Activated T-cell treated with anti-CD3 and anti-CD28 coated beads, Interleukin-2, amount 50 U/mL, for 4 hours (primary cell): ENCODE results near the gene LRRC4C. TPM values are rescaled to one million over a fixed set of nuclear protein-coding genes. Genes with fewer than 3 reads are reported as not detected.
"Not testable (repeated sequence)": the region's sequence is repeated elsewhere in the genome, so short reads cannot be mapped to it uniquely, and the experiment has no call there.

ENCODE experiments used
- ATAC-seq, 2 donors: fragments of 200-7000 bp; cut with Tn5 transposase; one replicate each; pipeline ENCODE4 v1.10.0; 2021
- DNase-seq: peaks from one replicate; pipeline ENCODE4 v3.0.0-alpha.2; 2020
- H3K27me3 Mint-ChIP-seq: one replicate; pipeline ENCODE4 v1.8.0; 2021; ENCODE audit warnings: low read depth, mixed read lengths
- H3K36me3 Mint-ChIP-seq: one replicate; pipeline ENCODE4 v1.8.0; 2022; ENCODE audit warnings: mixed read lengths; ENCODE audit not compliant: insufficient read depth
- H3K4me1 Mint-ChIP-seq: one replicate; pipeline ENCODE4 v1.8.0; 2021; ENCODE audit warnings: low read depth, mixed read lengths
- H3K4me3 Mint-ChIP-seq: one replicate; pipeline ENCODE4 v1.8.0; 2021; ENCODE audit warnings: mild to moderate bottlenecking, moderate library complexity, mixed read lengths
- H3K9me3 Mint-ChIP-seq: one replicate; pipeline ENCODE4 v1.8.0; 2021; ENCODE audit warnings: mixed read lengths
- total RNA-seq, 3 donors: library from RNA; stranded (reverse); gene quantifications; one replicate each; pipeline ENCODE4 v1.2.1, GENCODE V29; 2021

Gene LRRC4C
- total RNA-seq, 3 donors from 2014 or later = not detected

- Mint-ChIP-seq H3K36me3 (no peaks in the 10 kb centered on the region), H3K9me3 (peaks cover 12% of the 10 kb centered on the region), H3K27me3 (no peaks in the 10 kb centered on the region), H3K4me1 (no peaks in the 10 kb centered on the region), H3K4me3 (no peak overlapping the region)
- DNase-seq (no peak), ATAC-seq (no peak)
Observed at GRCh38 chr11:40183073-40184064, 1276.1 kb downstream of the LRRC4C start.

GRCh38 chr11:40179541-40179940, 1279.9 kb downstream of the LRRC4C start:
- H3K27me3 Mint-ChIP-seq = no peaks in the 10 kb centered on the region
- no peak for ATAC-seq
- no peak for DNase-seq
- no peaks in the 10 kb centered on the region for H3K4me1 Mint-ChIP-seq
- no peak overlapping the region for H3K4me3 Mint-ChIP-seq
- H3K9me3 Mint-ChIP-seq = peaks cover 21% of the 10 kb centered on the region
- H3K36me3 Mint-ChIP-seq = no peaks in the 10 kb centered on the region

GRCh38 chr11:40178470-40178869, 1281.0 kb downstream of the LRRC4C start:
- ATAC-seq = no peak
- Mint-ChIP-seq H3K9me3 (peaks cover 20% of the 10 kb centered on the region), H3K4me3 (no peak overlapping the region), H3K36me3 (no peaks in the 10 kb centered on the region), H3K27me3 (no peaks in the 10 kb centered on the region), H3K4me1 (no peaks in the 10 kb centered on the region)
- DNase-seq = no peak

DNA sequence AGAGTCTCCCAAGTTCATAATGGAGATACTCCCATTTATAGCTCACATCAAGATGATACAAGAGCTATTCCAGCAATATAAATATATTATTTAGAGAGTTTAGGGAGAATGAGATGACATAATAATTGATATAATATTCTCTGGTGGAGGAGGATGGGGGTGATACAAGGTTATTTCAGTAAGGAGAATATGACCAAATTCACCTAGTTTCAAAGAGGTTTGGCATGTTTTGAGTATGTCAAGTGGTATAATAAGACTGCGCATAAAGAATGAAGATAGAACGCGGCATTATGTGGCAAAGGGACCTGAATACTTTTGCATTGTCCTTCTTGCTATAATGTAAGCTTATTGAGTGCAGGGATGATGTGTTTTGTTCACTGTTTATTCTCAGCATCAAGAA, 1283.5 kb downstream of the LRRC4C start:
- DNase-seq (no peak), ATAC-seq (no peak)
- Mint-ChIP-seq H3K4me3 (no peak overlapping the region), H3K36me3 (no peaks in the 10 kb centered on the region), H3K9me3 (peaks cover 26% of the 10 kb centered on the region), H3K27me3 (no peaks in the 10 kb centered on the region), H3K4me1 (no peaks in the 10 kb centered on the region)

DNA sequence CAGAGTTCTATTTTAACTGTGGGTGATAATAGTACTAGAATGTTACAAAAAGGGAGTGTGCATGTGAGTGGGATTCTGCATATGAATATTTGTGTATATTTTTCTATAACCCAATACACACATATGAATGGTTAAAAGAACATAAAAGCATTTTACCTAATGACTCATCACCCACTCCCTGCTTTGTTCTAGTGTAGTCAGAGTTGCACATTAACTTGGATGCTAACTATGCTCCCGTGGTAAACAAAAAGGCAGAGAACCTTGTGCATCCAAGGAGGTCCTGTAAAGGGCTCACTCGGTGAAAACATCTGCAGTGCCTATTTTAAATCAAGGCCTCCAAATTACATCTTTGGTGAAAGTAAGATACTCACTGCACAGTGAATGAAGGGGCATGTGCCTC, 1289.4 kb downstream of the LRRC4C start:
- DNase-seq (no peak), ATAC-seq (no peak)
- H3K36me3 Mint-ChIP-seq = no peaks in the 10 kb centered on the region
- no peaks in the 10 kb centered on the region for H3K27me3 Mint-ChIP-seq
- H3K4me3 Mint-ChIP-seq = no peak overlapping the region
- no peaks in the 10 kb centered on the region for H3K4me1 Mint-ChIP-seq
- peaks cover 14% of the 10 kb centered on the region for H3K9me3 Mint-ChIP-seq

DNA sequence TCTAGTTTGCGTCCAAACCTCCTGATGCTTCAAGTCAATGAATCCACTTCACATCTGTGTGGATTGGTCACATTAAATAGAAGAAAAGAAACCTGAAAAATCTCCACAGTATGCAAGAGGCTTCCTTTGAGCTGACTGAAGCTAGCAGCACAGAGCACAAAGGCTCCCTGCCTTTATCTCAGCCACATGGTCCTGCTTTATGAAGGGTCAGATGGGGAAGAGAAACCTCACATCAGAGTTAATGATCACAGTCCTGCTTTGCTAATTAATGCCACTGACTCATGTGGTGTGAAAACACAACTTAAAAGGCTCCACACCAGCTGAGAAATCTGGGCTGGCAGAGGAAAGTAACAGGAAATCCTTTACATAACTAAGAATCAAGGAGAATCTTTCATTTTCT, 1291.0 kb downstream of the LRRC4C start:
- Mint-ChIP-seq H3K4me1 (no peaks in the 10 kb centered on the region), H3K27me3 (no peaks in the 10 kb centered on the region), H3K4me3 (no peak overlapping the region), H3K9me3 (peaks cover 13% of the 10 kb centered on the region), H3K36me3 (no peaks in the 10 kb centered on the region)
- ATAC-seq (no peak), DNase-seq (no peak)

DNA sequence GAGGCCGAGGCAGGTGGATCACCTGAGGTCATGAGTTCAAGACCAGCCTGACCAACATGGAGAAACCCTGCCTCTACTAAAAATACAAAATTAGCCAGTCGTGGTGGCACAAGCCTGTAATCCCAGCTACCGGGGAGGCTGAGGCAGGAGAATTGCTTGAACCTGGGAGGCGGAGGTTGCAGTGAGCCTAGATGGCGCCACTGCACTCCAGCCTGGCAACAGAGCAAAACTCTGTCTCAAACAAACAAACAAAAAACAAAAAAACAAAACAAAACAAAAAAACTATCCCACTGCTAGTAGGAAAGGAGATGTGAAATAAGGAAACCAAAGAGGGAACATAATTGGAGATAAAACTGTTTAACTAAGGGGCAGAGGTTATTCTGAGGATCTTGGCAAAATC, 1291.6 kb downstream of the LRRC4C start:
- DNase-seq, H3K4me3 Mint-ChIP-seq: not testable (repeated sequence)

DNA sequence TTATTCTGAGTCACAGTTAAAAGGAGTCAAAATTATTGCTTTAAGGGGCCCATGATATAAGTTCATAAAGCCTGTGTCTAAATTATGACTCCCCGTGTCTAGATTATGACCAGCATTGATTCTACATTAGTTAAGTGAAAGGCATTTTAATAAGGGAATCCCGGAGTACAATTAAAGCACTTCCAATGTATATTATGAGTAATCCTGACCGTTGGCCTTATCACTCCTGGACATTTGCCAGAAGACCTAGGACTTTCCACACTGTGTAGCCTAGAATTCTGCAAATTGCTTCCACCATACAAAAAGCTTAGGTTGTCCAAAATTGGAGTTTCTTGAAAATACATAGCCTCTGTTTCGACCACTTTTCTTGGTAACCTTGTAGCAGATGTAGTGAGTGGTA, 1292.6 kb downstream of the LRRC4C start:
- DNase-seq (no peak), ATAC-seq (no peak)
- Mint-ChIP-seq H3K4me1 (no peaks in the 10 kb centered on the region), H3K36me3 (no peaks in the 10 kb centered on the region), H3K4me3 (no peak overlapping the region), H3K27me3 (no peaks in the 10 kb centered on the region), H3K9me3 (peaks cover 10% of the 10 kb centered on the region)

More for the DNA sequence above, 1291.6 kb downstream of the LRRC4C start:
- not testable (repeated sequence) for H3K36me3 Mint-ChIP-seq, H3K27me3 Mint-ChIP-seq, ATAC-seq, H3K4me1 Mint-ChIP-seq
- H3K9me3 Mint-ChIP-seq = peaks cover 13% of the 10 kb centered on the region

DNA sequence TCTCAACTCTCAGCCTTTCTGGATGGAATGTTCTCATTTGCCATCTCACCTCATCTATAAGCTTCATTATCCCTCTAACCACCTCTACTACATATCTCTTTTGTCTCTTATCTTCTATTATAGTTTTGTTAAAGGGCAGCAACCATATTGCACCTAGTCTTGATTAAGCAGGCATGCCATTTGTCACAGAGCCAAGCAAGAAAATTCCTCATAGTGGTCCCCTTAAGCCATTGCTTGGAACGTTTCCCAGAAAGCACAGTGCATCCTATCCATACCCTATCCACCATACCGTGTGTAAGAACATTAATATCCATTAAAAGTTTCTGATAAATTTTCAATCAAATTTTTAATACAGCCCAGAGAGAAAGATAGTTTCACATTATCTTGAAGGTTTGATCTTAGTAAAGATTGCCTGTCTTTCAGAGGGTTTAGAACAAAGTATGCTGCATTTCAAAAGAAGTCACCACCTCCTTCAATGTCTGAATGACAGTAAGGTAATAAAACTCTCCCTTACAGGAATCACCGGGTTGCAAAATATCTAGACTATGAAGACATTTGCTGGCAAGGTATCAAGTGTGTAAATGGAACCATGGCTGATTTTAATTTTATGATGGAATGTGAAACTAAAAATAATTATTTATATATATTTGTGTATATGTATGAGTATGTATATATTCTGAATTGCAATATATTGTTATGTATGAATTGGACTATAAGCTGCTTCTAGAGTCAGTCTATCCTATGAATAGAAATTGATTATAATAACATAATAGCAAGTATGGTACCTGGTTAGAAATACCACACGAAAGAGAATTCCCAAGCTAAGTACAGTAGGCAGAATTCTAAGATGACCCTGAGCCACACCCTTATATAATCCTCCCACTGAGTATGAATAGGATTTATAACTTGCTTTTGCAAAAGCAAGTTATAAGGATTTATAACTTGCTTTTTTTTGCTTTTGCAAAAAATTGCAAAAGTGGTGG, 1296.3 kb downstream of the LRRC4C start:
- H3K4me1 Mint-ChIP-seq = no peaks in the 10 kb centered on the region
- H3K4me3 Mint-ChIP-seq = no peak overlapping the region
- DNase-seq = no peak
- H3K27me3 Mint-ChIP-seq = no peaks in the 10 kb centered on the region
- no peak for ATAC-seq
- no peaks in the 10 kb centered on the region for H3K36me3 Mint-ChIP-seq
- peaks cover 10% of the 10 kb centered on the region for H3K9me3 Mint-ChIP-seq

GRCh38 chr11:40161854-40162410, 1297.5 kb downstream of the LRRC4C start:
- no peaks in the 10 kb centered on the region for H3K36me3 Mint-ChIP-seq

GRCh38 chr11:40160418-40160817, 1299.0 kb downstream of the LRRC4C start:
- no peak for DNase-seq
- H3K4me3 Mint-ChIP-seq = no peak overlapping the region
- no peaks in the 10 kb centered on the region for H3K4me1 Mint-ChIP-seq
- no peaks in the 10 kb centered on the region for H3K27me3 Mint-ChIP-seq
- ATAC-seq = no peak
- H3K36me3 Mint-ChIP-seq = no peaks in the 10 kb centered on the region
- H3K9me3 Mint-ChIP-seq = peaks cover 31% of the 10 kb centered on the region

More at GRCh38 chr11:40161854-40162410, 1297.5 kb downstream of the LRRC4C start:
- no peak overlapping the region for H3K4me3 Mint-ChIP-seq
- H3K4me1 Mint-ChIP-seq = no peaks in the 10 kb centered on the region
- peaks cover 20% of the 10 kb centered on the region for H3K9me3 Mint-ChIP-seq
- H3K27me3 Mint-ChIP-seq = no peaks in the 10 kb centered on the region
- DNase-seq = no peak
- ATAC-seq = no peak

GRCh38 chr11:40149721-40150120, 1309.7 kb downstream of the LRRC4C start:
- no peaks in the 10 kb centered on the region for H3K4me1 Mint-ChIP-seq
- no peak overlapping the region for H3K4me3 Mint-ChIP-seq
- no peak for DNase-seq
- peaks cover 27% of the 10 kb centered on the region for H3K9me3 Mint-ChIP-seq
- no peaks in the 10 kb centered on the region for H3K36me3 Mint-ChIP-seq
- no peak for ATAC-seq
- no peaks in the 10 kb centered on the region for H3K27me3 Mint-ChIP-seq

DNA sequence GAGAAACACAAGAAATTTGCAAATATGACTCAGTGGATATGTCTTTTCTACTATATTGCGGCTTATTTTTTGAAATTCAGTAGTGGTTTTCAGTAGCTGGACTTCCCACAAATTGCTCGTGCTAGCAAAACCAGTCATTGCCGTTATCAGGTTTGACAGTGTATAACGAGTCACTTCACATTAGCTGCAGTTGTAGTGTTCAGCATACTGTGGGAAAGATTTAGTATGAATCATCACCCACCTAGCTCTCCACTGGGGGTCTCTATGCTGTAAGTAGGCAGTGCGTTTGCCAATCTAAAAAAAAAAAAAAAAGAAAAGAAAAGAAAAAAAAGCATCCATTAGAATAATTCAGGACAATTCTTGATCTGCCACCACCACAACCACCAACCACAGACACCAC, 1318.9 kb downstream of the LRRC4C start:
- ATAC-seq (no peak), DNase-seq (no peak)
- Mint-ChIP-seq H3K4me1 (no peaks in the 10 kb centered on the region), H3K9me3 (peaks cover 10% of the 10 kb centered on the region), H3K36me3 (no peaks in the 10 kb centered on the region), H3K27me3 (no peaks in the 10 kb centered on the region), H3K4me3 (no peak overlapping the region)

- Mint-ChIP-seq H3K4me1 (no peaks in the 10 kb centered on the region), H3K9me3 (peaks cover 10% of the 10 kb centered on the region), H3K4me3 (no peak overlapping the region)
Observed at GRCh38 chr11:40139536-40139935, 1319.9 kb downstream of the LRRC4C start.

More at GRCh38 chr11:40139536-40139935, 1319.9 kb downstream of the LRRC4C start:
- ATAC-seq = no peak
- Mint-ChIP-seq H3K36me3 (no peaks in the 10 kb centered on the region), H3K27me3 (no peaks in the 10 kb centered on the region)
- no peak for DNase-seq
